HG03575 (cell line): ENCODE data around the gene GPATCH2.
"Not testable (repeated sequence)": the region's sequence is repeated elsewhere in the genome, so short reads cannot be mapped to it uniquely, and the experiment has no call there.

Source experiments
- ATAC-seq: cut with Tn5 transposase; IDR thresholded peaks from one replicate; pipeline ENCODE4 v1.9.1; 2021; ENCODE audit not compliant: unreplicated experiment, insufficient number of reproducible peaks, low FRiP score; ENCODE audit errors: extremely low read depth

GPATCH2 gene

GRCh38 chr1:217535601-217536377 is 95.1 kb downstream of the GPATCH2 start:
- no peak for ATAC-seq

DNA sequence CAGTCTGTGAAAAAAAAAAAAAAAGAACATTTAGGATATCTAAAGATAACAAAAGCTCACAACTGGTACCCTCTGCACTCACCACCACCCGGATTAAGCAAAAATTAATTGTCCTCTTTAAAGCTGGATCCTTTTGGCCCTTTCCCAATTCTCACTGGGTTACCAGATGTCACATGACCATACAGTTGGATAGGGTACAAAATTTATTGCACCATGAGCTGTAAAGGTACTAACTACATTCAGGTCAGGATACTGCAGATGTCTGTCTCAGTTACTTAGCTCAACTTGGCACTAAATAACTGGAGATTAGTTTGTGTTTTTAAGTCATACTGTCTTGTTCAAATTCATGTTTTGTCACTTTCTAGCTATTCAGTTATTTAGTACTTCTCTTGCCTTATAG is 96.3 kb downstream of the GPATCH2 start:
- ATAC-seq = no peak

GRCh38 chr1:217528271-217528670 is 102.6 kb downstream of the GPATCH2 start:
- no peak for ATAC-seq

DNA sequence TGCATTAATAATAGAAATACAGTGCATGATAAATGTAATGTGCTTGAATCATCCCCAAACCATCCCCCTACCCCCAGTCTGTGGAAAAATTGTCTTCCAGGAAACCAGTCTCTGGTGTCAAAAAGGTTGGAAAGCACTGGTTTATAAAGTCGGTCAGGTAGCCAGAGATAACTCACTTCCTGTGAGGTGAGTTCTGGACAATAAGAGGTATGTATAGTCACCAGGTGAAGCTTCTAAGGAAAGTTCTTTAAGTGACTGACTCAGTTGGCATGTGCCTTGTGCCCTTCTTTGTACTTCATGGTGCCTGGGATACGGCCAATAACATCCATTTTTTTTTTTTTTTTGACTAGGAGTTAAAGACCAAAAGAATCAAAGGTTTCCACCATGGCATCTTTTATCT is 103.7 kb downstream of the GPATCH2 start:
- no peak for ATAC-seq

DNA sequence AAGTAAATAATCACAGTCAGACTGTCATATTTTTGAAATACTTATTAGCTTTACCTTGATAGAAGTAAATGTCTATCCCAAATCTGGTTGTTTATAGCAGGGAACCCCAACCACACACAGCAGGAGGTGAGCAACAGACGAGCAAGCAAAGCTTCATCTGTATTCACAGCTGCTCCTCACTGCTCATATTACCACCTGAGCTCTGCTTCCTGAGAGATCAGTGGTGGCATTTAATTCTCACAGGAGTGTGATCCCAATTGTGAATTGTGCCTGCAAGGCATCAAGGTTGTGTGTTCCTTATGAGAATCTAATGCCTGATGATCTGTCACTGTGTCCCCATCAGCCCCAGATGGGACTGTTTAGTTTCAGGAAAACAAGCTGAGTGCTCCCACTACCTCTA is 104.3 kb downstream of the GPATCH2 start:
- ATAC-seq = no peak

- ATAC-seq = no peak
These were observed 105.0 kb downstream of the GPATCH2 start for GRCh38 chr1:217525773-217526490.

DNA sequence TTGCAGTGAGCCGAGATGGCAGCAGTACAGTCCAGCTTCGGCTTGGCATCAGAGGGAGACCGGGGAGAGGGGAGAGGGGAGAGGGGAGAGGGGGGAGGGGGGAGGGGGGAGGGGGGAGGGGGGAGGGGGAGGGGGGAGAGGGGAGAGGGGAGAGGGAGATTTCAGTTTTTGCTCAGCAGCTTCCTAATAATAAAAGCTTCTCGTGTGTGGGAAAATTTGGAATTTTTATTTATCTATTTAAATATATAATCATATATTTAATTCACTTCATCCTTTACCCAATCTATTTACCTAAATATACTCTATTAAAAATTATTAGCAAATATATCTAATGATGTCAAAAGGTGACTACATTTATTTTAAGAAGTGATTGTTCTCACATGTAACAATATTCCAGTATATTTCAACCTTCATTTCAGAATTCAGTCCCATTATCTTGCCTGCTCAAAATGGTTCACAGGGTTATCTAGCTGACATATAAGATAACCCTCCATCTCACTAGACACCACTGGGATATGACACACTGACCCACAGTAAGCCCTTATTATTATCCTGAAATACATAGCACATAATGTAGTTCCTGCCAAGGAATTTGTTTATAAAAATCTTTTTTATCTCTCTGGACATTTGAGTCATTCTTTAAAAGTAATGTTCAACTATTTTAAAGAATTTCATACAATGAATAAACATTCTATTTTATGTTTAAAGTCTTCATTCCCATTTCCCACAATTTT is 105.9 kb downstream of the GPATCH2 start:
- no peak for ATAC-seq

DNA sequence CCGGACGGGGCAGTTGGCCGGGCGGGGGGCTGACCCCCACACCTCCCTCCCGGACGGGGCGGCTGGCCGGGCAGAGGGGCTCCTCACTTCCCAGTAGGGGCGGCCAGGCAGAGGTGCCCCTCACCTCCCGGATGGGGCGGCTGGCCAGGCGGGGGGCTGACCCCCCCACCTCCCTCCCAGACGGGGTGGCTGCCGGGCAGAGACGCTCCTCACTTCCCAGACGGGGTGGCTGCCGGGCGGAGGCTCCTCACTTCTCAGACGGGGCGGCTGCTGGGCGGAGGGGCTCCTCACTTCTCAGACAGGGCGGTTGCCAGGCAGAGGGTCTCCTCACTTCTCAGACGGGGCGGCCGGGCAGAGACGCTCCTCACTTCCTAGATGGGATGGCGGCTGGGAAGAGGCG is 107.0 kb downstream of the GPATCH2 start:
- ATAC-seq = not testable (repeated sequence)

DNA sequence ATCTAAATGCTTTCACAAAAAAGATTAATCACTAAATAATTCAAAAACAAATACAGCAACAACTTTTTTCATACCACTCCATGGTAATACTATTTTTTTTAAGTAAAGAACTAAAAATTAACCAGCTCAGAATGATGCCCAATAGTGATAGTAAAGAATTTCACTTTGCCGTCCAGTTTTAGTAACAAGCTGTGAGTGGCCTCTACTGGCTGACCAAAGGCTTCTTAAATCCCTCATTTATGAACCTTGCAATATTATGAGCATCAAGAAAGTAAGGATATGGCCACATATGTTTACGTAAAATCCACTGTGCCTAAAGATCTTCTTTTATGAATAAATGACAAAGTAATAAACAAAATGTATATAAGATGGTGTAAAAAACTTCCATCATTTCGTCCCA is 108.6 kb downstream of the GPATCH2 start:
- ATAC-seq = no peak

DNA sequence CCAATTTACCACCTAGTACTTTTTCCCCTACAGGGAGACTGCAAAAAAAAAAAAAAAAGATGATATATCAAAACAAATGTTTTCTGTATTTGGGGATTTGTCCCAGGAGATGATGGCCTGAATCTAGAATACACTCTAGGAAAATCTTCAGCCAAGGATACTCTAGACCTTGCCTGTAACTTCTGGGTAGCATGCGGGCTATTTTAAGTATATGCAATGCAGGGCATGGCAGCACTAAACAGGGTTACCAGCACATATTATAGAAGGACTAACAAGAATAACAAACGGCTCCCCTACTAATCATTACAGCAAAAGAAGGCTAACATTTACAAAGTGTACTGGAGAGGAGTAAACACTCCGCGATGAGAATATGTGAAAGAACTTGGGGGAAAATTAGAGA is 109.6 kb downstream of the GPATCH2 start:
- no peak for ATAC-seq

DNA sequence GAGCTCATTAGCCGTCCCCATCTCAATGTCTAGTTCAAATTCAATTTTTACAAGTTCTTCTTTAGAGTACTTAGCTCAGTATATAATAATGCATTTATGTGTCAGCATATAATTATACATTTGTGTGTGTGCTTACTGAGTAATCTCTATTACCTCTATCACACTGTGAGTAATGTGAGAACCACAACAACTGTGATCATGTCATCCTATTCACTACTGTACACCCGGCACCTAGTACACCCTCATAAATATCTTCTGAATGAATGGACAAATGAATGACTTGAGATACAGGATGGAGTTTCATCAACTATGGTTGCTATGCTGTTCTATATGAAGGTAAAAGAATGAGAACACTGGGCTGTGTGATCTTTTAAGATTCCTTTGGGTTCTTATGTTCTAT is 124.0 kb downstream of the GPATCH2 start:
- ATAC-seq = no peak

GRCh38 chr1:217498209-217498608 is 132.7 kb downstream of the GPATCH2 start:
- ATAC-seq = no peak

- peak; percentile 93 for ATAC-seq
These were observed 135.6 kb downstream of the GPATCH2 start for GRCh38 chr1:217495249-217495648.

GRCh38 chr1:217494767-217495166 is 136.1 kb downstream of the GPATCH2 start:
- no peak for ATAC-seq

- ATAC-seq = no peak
These were observed 137.6 kb downstream of the GPATCH2 start for GRCh38 chr1:217493290-217493689.

DNA sequence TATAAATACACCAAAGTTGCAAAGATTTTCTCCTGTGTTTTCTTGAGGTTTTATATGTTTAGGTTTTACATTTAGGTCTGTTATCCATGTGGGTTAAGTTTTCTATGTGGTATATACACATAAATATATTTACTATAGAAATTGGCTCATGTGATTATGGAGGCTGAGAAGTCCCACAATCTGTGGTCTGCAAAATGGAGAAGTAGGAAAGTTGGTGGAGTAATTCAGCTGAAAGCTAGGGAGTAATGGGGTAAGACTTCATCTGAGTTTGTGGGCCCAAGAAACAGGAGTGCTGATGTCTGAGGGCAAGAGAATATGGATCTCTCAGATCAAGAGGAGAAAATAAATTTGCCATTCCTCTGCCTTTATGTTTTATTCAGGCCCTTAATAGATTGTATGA is 146.0 kb downstream of the GPATCH2 start:
- ATAC-seq = no peak

DNA sequence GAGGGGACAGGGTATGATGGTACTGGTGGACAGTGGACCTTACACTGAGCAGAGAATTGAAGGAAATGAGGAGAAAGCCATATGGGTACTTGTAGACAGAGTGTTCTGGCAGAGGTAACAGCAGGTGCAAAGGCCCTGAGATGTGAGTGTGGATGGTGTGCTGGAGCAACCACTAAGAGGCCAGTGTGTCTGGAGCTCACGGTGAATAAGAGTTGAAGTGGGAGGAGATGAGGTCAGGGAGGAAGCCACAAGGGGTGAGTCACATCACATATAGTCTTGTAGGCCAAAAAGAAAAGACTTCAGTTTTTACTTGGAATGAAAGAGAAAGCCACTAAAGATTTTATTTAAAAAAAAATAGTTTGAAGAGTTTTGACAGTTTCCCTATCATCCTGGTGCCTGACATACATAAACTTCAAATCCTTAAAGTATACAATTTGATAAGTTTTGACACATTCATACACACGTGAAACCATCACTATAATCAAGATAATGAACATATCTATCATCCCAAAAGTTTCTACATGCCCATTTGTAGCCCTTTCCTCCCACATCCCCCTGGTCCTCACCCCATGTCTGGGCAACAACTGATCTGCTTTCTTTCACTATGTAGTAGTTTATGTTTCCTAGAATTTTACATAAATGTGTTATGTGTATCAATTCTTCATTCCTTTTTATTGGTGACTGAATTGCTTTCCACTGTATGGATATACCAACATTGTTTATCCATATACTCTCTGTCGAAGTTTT is 148.4 kb downstream of the GPATCH2 start:
- ATAC-seq = peak; percentile 85

GRCh38 chr1:217478450-217478849 is 152.4 kb downstream of the GPATCH2 start:
- no peak for ATAC-seq

- no peak for ATAC-seq
These were observed 158.0 kb downstream of the GPATCH2 start for GRCh38 chr1:217472915-217473314.
